Dermis microvascular lymphatic vessel endothelial cell (primary cell): ENCODE results near the gene LRP11. TPM values are rescaled to one million over a fixed set of nuclear protein-coding genes. Genes with fewer than 3 reads are reported as not detected.

ENCODE experiments used
- DNase-seq, 2 donors: peaks; one replicate each; pipeline versions ENCODE4 v3.0.0 to v3.0.0-alpha.2; 2010; ENCODE audit warnings: low read depth in 2 of 2
- total RNA-seq: library from RNA; depleted of rRNA; stranded (reverse); fragments of >200 nt; gene quantifications from 2 replicates; pipeline ENCODE4 v1.2.1, GENCODE V29; 2014

LRP11 gene
- total RNA-seq, 1 donor from 2014 or later: 7.1 TPM

GRCh38 chr6:149806127-149806526, 58.0 kb downstream of the LRP11 start:
- no peak for DNase-seq

- DNase-seq: no peak
Measured at GRCh38 chr6:149783551-149783950, 80.6 kb downstream of the LRP11 start.

DNA sequence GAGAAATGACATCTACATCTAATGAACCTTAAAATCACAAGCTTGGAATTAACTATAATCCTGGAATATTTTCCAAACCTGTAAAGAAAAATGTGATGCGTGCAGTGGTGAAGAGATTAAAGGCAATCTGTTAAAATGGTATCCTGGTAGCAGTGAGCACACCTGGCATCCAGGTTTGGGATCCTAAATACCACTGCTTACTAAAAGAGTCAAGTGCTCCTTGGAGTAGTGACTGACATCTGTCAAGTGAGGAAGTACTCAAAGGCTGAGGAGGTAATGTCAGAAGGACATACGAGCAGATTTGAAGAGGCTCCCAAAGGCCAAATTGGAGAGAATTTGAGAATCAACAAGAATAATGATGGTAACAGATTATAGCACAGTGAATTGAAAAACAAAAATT, 81.8 kb downstream of the LRP11 start:
- DNase-seq: no peak

DNA sequence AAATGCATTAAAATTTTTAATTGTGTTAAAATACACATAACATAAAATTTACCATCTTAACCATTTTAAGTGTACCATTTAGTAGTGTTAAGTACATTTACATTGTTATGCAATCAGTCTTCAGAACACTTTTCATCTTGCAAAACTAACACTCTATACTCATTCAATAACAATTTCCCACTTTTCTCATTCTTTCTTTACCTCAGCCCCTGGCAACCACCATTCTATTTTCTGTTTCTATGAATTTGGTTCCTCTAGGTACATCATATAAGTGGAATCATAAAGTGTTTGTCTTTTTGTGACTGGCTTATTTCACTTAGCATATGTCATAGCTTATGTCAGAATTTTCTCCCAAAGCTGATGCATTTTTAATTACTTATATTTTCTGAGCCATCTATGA, 82.4 kb downstream of the LRP11 start:
- no peak for DNase-seq

DNA sequence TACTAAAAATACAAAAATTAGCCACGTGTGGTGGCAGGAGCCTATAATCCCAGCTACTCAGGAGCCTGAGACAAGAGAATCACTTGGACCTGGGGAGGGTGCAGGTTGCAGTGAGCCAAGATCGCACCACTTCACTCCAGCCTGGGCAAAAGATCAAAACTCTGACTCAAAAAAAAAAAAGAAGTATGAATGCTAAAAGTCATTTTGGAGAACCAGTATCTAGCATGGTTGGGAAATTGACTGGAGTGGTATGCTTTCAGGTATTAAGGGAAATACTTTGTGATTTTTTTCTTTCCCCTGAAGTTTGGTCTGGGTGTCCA, 84.6 kb downstream of the LRP11 start:
- no peak for DNase-seq

- no peak for DNase-seq
Measured at GRCh38 chr6:149777624-149778023, 86.5 kb downstream of the LRP11 start.

GRCh38 chr6:149771925-149772324, 92.2 kb downstream of the LRP11 start:
- DNase-seq: no peak

- no peak for DNase-seq
Measured at GRCh38 chr6:149771185-149771584, 93.0 kb downstream of the LRP11 start.

DNA sequence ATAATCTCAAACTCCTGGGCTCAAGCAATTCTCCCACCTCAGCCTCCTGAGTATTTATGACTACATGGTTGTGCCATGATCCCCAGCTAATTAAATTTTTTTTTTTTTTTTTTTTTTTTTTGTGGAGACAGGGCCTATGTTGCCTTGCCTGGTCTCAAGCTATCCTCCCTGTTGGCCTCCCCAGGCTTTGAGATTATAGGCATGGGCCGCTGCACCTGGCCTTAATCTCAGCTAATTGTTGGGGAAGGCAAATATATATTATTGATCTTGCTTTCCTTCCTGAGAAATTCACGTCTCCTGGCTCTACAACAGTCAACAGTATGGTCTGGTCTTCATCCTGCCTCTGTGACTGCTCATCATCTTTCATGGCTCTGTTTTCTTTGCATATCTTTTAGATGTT, 94.5 kb downstream of the LRP11 start:
- no peak for DNase-seq

Other genes starting within 250 kb of the LRP11 start
- 13.9 and 16.7 TPM in 2 replicates for gene KATNA1, start 215.6 kb downstream of the LRP11 start, total RNA-seq
- gene LATS1, start 146.3 kb downstream of the LRP11 start, total RNA-seq: 5.5 and 8.2 TPM in 2 replicates
- gene NUP43, start 117.8 kb downstream of the LRP11 start, total RNA-seq: 26.8 and 30.4 TPM in 2 replicates
- 102 and 103 TPM in 2 replicates for gene PCMT1, start 114.6 kb downstream of the LRP11 start, total RNA-seq
- 0.13 TPM in 1 of 2 replicates, not detected in the other for gene RAET1E, start 33.8 kb upstream of the LRP11 start, total RNA-seq
- under 0.01 and 0.13 TPM in 2 replicates for gene RAET1G, start 58.8 kb upstream of the LRP11 start, total RNA-seq
- 1.0 and 1.4 TPM in 2 replicates for gene ULBP2, start 77.7 kb upstream of the LRP11 start, total RNA-seq
- under 0.01 TPM in 2 replicates for gene ULBP1, start 99.6 kb upstream of the LRP11 start, total RNA-seq
- gene RAET1L, start 161.2 kb upstream of the LRP11 start, total RNA-seq: not detected in 2 replicates
- 3.9 and 4.0 TPM in 2 replicates for gene ULBP3, start 204.8 kb upstream of the LRP11 start, total RNA-seq